ENCODE results near the gene SETD6.
A peak's percentile ranks its signal among the peaks of the same experiment; 100 is the strongest.
"Not testable (repeated sequence)": the region's sequence is repeated elsewhere in the genome, so short reads cannot be mapped to it uniquely, and the experiment has no call there.

The SETD6 gene

DNA sequence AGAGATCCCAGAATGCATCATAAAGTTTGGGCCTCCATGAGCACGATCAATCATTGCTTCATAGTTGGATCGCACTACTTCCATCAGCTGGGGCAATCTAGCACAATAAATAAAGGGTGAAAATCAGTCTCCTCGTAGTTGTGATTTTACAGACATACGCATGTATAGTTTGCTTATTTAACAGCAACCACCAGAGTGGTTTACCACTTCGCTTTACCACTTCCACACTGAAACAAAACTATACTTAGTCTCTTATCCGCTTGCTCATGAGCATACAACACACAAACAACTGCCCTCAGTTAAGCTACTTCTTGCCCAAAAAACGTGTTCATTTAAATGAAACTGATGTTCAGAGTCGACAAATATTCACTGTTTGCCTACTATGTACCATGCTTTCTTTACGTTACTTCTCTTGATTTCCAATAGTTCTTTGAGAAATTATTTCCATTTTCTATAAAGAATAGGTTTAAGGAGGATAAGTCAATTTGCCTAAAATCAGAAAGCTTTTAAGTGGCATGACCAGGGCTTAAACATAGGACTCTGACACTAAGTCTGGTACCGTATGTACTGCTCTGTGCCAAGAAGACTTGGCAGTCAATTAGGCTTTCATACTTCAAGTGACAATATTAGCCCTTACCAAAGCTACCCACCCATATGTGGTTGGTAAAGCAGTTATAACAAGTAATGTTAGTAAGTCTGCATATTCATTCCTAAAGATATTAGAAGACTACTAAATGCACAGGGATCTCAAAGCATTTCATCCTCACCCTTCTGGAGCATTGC lies 22.0 kb downstream of the SETD6 start:
- DNase-seq (ENCODE audit: low read depth in 2 of 2) = no peak

GRCh38 chr16:58541711-58542110 lies 26.4 kb downstream of the SETD6 start:
- no peak for DNase-seq (ENCODE audit: low read depth in 2 of 2)

GRCh38 chr16:58542291-58542690 lies 27.0 kb downstream of the SETD6 start:
- no peak for DNase-seq (ENCODE audit: low read depth in 2 of 2)

DNA sequence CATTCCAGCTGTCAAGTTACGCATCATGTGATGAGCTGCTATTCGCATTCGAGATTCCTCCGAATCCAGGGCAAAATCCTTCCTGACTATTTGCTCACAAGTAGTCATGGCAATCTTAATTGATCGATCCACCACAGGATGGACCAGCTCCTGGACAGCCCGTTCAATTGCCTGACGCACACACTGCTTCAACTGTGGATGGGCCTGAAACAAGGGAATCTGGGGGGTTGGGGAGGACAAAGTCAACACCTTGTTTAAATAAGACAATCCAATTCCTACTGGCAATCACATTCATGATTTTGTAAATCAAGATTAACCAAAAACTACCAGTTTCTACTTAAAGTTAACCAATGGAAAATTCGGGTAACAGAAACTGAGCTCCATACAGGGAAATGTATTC lies 28.4 kb downstream of the SETD6 start:
- no peak for DNase-seq (ENCODE audit: low read depth in 2 of 2)

GRCh38 chr16:58548378-58548777 lies 33.1 kb downstream of the SETD6 start:
- DNase-seq (ENCODE audit: low read depth in 2 of 2) = no peak

GRCh38 chr16:58551496-58551895 lies 36.2 kb downstream of the SETD6 start:
- no peak for DNase-seq (ENCODE audit: low read depth in 2 of 2)

DNA sequence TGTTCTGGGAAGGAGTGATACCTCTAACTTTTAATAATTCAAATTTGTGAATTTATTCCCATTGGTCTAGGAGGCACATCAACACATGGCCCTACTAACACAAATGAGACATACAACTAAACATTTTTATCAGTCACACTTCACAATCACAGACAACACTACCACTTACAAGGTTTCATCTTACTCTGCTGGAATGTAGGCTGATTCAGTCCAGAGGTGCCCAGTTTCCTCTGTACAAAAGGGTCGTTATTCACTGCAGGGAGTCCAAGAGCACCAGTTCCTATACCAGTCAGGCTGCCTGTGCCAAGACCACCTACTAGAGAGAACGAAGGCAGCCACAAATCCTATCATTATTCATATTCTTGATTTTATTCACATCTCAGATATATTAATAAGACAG lies 41.4 kb downstream of the SETD6 start:
- DNase-seq (ENCODE audit: low read depth in 2 of 2) = no peak

DNA sequence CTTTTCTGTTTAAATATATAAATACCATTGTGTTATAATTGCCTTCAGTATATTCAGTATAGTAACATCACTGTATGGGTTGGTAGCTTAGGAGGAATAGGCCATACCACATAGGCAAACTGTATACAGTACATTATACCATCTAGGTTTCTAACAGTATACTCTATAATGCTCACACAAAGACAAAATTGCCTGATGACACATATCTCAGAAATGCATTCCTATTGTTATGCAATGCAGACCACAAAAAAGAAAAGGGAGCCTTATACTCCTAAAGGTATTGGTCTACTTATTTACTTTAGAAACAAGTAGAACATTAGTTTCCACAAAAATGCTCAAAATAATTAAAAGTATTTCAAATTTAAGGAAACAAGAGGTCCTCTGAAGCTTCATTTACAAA lies 47.9 kb downstream of the SETD6 start:
- peak; percentile 30 to 39 for DNase-seq (ENCODE audit: low read depth in 2 of 2)

GRCh38 chr16:58563775-58564174 lies 48.5 kb downstream of the SETD6 start:
- DNase-seq (ENCODE audit: low read depth in 2 of 2) = no peak

DNA sequence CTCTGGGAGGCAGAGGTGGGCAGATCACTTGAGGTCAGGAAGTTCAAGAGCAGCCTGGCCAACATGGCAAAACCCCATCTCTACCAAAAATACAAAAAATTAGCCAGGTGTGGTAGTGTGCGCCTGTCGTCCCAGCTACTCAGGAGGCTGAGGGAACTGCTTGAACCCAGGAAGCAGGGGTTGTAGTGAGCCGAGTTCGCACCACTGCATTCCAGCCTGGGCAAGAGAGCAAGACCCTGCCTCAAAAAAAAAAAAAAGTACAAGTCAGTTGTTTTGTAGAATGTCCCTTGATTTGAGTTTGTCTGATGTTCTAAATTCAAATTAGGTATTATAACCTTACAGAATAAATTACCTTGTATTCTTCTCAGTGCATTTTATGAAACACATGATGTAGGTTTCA lies 50.4 kb downstream of the SETD6 start:
- not testable (repeated sequence) for DNase-seq (ENCODE audit: low read depth in 2 of 2)
